RWPE2 (cell line): ENCODE measurements around the gene SBNO2.

Experiments
- ATAC-seq: fragments of 200-7000 bp; cut with Tn5 transposase; 3 replicates; pipeline ENCODE4 v1.9.1; 2021; ENCODE audit warnings: low read depth
- DNase-seq: peaks from one replicate; pipeline ENCODE4 v3.0.0-alpha.2; 2020; ENCODE audit warnings: low spot score
- H3K27ac ChIP-seq: fragments of 450-650 bp; 2 replicates; pipeline ENCODE4 v1.5.1; 2017; ENCODE audit warnings: mild to moderate bottlenecking; ENCODE audit not compliant: poor library complexity, severe bottlenecking
- H3K27me3 ChIP-seq: fragments of 250-450 bp; sonication (Bioruptor Pico); 2 replicates; pipeline ENCODE4 v1.5.1; 2021; ENCODE audit warnings: mild to moderate bottlenecking, moderate library complexity; ENCODE audit not compliant: insufficient read depth, poor library complexity, severe bottlenecking
- H3K36me3 ChIP-seq: fragments of 250-450 bp; sonication (Bioruptor Pico); 2 replicates; pipeline ENCODE4 v1.5.1; 2020; ENCODE audit warnings: low read depth, mild to moderate bottlenecking, moderate library complexity
- H3K4me1 ChIP-seq: fragments of 250-450 bp; sonication (Bioruptor Pico); 2 replicates; pipeline ENCODE4 v1.5.1; 2021; ENCODE audit warnings: mild to moderate bottlenecking, moderate library complexity; ENCODE audit not compliant: insufficient read depth, poor library complexity, severe bottlenecking
- H3K4me3 ChIP-seq: fragments of 250-450 bp; sonication (Bioruptor Pico); 2 replicates; pipeline ENCODE4 v1.5.1; 2021; ENCODE audit warnings: mild to moderate bottlenecking, moderate library complexity; ENCODE audit not compliant: severe bottlenecking
- H3K9me3 ChIP-seq: fragments of 250-450 bp; sonication (Bioruptor Pico); 2 replicates; pipeline ENCODE4 v1.5.1; 2021; ENCODE audit warnings: mild to moderate bottlenecking, moderate library complexity; ENCODE audit not compliant: severe bottlenecking
- TF ChIP-seq, protein P1 (sequence below): fragments of 450-650 bp; IDR thresholded peaks from one replicate; pipeline ENCODE4 v1.5.1; 2017; ENCODE audit warnings: mild to moderate bottlenecking, moderate library complexity; ENCODE audit not compliant: poor library complexity, severe bottlenecking

Gene SBNO2

DNA sequence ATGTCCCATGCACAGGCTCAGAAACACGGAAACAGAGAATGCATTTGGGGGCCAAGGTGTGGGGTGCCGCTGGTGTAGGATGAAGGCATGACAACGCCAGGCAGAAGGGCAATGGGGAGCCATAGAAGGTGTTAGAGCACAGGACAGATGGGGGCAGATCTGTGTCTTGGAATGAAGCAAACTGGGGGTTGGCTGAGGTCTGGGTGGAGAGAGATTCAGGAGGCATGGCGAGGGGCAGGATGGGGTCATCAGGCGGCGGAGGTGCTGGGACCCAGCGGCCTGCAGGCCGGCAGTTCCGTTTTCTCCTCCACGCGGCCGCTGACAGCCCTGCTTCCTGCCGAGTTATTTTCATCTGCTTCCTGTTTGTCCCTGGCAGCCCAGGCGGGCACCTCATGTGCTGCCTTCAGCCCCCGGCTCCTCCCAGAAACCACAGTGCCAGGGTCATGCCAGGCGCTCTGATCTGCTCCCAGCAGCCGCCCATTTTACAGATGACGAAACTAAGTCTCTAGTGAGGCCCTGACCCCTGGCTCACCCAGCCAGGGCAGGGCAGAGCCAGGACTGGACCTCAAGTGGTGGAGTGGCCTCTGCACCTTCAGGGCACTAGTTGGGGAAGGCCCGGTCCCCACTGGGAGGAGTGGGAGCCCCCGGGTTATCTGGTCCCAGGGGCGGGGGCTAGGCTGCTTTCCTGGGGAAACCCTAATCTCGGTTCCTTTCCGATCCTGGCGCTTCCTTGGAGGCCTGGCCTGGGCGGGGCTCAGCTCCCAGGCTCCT lies 104.9 kb downstream of the SBNO2 start:
- H3K4me3 ChIP-seq = no peak overlapping the region
- H3K27me3 ChIP-seq = peaks cover 6% of the 10 kb centered on the region
- no peaks in the 10 kb centered on the region for H3K9me3 ChIP-seq
- no peak overlapping the region for H3K27ac ChIP-seq
- DNase-seq (no peak), ATAC-seq (no peak)
- H3K36me3 ChIP-seq = no peaks in the 10 kb centered on the region
- TF ChIP-seq, protein P1, sequence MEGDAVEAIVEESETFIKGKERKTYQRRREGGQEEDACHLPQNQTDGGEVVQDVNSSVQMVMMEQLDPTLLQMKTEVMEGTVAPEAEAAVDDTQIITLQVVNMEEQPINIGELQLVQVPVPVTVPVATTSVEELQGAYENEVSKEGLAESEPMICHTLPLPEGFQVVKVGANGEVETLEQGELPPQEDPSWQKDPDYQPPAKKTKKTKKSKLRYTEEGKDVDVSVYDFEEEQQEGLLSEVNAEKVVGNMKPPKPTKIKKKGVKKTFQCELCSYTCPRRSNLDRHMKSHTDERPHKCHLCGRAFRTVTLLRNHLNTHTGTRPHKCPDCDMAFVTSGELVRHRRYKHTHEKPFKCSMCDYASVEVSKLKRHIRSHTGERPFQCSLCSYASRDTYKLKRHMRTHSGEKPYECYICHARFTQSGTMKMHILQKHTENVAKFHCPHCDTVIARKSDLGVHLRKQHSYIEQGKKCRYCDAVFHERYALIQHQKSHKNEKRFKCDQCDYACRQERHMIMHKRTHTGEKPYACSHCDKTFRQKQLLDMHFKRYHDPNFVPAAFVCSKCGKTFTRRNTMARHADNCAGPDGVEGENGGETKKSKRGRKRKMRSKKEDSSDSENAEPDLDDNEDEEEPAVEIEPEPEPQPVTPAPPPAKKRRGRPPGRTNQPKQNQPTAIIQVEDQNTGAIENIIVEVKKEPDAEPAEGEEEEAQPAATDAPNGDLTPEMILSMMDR = no peak
- peaks cover 17% of the 10 kb centered on the region for H3K4me1 ChIP-seq

DNA sequence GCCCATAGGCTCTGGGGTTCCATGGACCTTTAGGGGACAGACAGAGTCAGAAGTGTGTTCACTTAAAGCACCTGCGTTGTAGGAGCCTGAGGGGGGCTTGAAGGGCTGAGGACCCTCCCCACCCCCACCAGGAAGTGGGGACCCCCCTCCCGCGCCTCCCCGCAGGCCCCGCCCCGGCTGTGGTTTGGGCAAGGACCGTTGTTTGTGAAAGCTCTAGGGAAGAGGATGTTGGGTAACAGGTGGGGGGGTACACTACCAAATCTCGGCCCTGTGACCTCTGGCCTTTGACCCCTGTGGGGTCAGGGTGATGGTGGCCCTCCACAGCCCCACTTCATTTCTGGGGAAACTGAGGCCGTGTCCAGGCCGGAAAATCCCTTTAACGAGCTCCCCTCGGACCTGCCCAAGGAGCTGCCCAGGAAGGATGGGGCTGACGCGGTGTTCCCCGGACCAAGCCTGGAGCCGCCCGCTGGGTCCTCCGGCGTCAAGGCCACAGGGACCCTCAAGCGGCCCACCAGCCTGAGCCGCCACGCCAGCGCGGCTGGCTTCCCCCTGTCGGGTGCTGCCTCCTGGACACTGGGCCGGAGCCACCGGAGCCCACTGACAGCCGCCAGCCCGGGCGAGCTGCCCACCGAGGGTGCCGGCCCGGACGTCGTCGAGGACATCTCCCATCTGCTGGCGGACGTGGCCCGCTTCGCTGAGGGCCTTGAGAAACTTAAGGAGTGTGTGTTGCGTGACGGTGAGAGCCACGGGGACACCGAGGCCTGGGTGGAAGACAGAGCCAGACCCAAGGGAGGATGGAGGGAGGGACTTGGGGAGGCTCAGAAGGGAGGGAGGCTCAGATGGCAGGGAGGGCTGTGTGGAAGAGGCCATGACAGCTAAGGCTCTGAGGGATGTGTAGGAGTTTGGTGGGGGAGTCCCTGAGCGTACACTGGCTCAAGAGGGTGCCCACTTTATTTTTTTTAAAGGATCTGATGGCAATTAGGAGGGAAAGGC lies 105.8 kb downstream of the SBNO2 start:
- Histone ChIP-seq H3K4me3 (no peak overlapping the region), H3K9me3 (no peaks in the 10 kb centered on the region), H3K36me3 (no peaks in the 10 kb centered on the region), H3K4me1 (peaks cover 17% of the 10 kb centered on the region), H3K27ac (no peak overlapping the region), H3K27me3 (peaks cover 6% of the 10 kb centered on the region)
- DNase-seq (peak; percentile 42), ATAC-seq (no peak)
- TF ChIP-seq, protein P1 = no peak

DNA sequence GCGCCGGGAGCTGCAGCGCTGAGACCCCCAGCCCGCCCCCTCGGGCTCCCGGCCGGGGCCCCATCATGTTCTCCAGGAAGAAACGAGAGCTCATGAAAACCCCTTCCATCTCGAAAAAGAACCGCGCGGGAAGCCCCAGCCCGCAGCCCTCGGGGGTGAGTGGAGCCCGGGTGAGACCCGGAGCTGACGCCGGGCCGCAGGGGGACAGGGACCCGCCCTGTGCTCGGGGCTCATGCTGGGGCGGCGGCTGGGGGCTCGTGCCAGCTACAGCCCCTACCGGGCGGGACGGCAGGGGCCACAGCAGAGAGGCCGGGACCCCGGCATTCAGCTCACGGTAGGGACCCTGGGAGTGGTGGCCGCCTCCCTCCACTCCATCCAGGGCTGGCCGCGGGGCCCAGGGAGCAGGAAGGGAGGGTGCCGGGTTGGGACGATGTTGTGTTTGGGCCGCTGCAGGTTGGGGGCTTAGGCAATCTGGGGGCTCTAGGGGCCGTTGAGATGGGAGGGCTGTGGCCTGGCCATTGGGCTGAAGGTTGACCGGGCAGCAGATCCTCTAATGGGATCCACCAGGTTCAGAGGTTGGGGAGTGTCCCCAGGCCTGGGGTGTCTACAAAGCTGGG lies 106.6 kb downstream of the SBNO2 start:
- DNase-seq (no peak), ATAC-seq (no peak)
- Histone ChIP-seq H3K4me3 (peak overlapping the region; percentile 38), H3K27me3 (peaks cover 6% of the 10 kb centered on the region), H3K27ac (peak overlapping the region; percentile 79), H3K9me3 (no peaks in the 10 kb centered on the region), H3K36me3 (no peaks in the 10 kb centered on the region), H3K4me1 (peaks cover 17% of the 10 kb centered on the region)
- TF ChIP-seq, protein P1 = no peak

- H3K4me3 ChIP-seq = peak within 1 kb of the TSS; percentile 38
- no peaks in the 10 kb centered on the region for H3K36me3 ChIP-seq
- H3K4me1 ChIP-seq = peaks cover 17% of the 10 kb centered on the region
- no peak; the same call in 2 of the 3 replicates for ATAC-seq
- no peak for DNase-seq
- TF ChIP-seq, protein P1 = no peak
- no peaks in the 10 kb centered on the region for H3K9me3 ChIP-seq
- peaks cover 6% of the 10 kb centered on the region for H3K27me3 ChIP-seq
- peak within 1 kb of the TSS; percentile 79 for H3K27ac ChIP-seq
These were observed 107.2 kb downstream of the SBNO2 start, which contains the start of gene ARHGAP45 for GRCh38 chr19:1066748-1067340. Gene ARHGAP45 (plus strand): TSS chr19:1067167. CDS start chr19:1067406, 239 bp downstream.
